HepG2 (cell line): ENCODE measurements around the gene GARS1.

Source experiments
- MYC ChIP-seq: sonication (generic); formaldehyde crosslinking; IDR thresholded peaks from 2 replicates; pipeline ENCODE4 v1.9.0; 2021; ENCODE audit warnings: missing genetic modification reagents, borderline replicate concordance
- POLR2A ChIP-seq, 2 experiments: IDR thresholded peaks; 2 replicates each; pipeline ENCODE4 v1.6.1; 2011; ENCODE audit warnings: low read depth in 2 of 2, low read length in 2 of 2, mild to moderate bottlenecking in 1 of 2, moderate library complexity in 1 of 2; ENCODE audit not compliant: insufficient read depth in 1 of 2
- SIN3A ChIP-seq: IDR thresholded peaks from 2 replicates; pipeline ENCODE4 v1.6.1; 2011; ENCODE audit warnings: low read depth, mild to moderate bottlenecking, control low read depth, low read length, borderline replicate concordance
- TAF1 ChIP-seq: sonication (generic); formaldehyde crosslinking; IDR thresholded peaks from 2 replicates; pipeline ENCODE4 v1.4.0; 2020; ENCODE audit warnings: missing genetic modification reagents
- ZEB1 ChIP-seq: IDR thresholded peaks from 2 replicates; pipeline ENCODE4 v1.6.1; 2012; ENCODE audit warnings: mild to moderate bottlenecking, low read depth, inconsistent platforms; ENCODE audit not compliant: insufficient replicate concordance
- ZNF143 ChIP-seq: sonication (generic); formaldehyde crosslinking; IDR thresholded peaks from 2 replicates; pipeline ENCODE4 v1.4.0; 2020; ENCODE audit warnings: missing genetic modification reagents
- ZNF619 ChIP-seq: sonication (generic); formaldehyde crosslinking; IDR thresholded peaks from 2 replicates; pipeline ENCODE4 v1.4.0; 2020; ENCODE audit warnings: mild to moderate bottlenecking, missing genetic modification reagents
- TF ChIP-seq, protein P1 (sequence below): sonication (generic); formaldehyde crosslinking; IDR thresholded peaks from 2 replicates; pipeline ENCODE4 v1.8.1; 2022; ENCODE audit warnings: low read depth, mild to moderate bottlenecking, missing genetic modification reagents
- TF ChIP-seq, protein P2 (sequence below): sonication (generic); formaldehyde crosslinking; IDR thresholded peaks from 2 replicates; pipeline ENCODE4 v1.4.0; 2020; ENCODE audit warnings: missing genetic modification reagents, borderline replicate concordance

DNA sequence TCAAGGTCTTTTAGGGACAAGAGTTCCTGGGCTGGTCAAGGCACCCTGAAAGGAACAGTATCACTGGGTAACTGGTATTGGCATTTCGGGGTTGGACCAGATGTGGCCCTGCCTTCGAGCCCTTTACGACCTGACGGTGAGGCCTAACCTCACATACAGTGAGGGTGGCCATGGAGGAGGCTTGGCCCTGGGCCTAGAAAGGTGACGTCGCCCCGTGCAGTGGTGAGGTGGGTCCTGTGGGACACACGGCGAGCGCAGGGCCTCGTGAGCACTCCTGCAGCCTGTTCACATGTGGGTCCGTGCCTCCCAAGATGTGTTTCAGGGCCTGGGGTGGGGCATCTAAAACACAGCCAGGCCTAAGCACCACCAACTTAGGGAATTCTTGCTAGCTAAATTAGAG, 51.5 kb downstream of the GARS1 start:
- TF ChIP-seq POLR2A (IDR thresholded peaks at IDR 0.05; ENCODE audit: insufficient read depth in 1 of 2, low read depth in 2 of 2, low read length in 2 of 2): no peak
- no peak for TF ChIP-seq TAF1
- TF ChIP-seq ZNF619 (CRISPR knock-in tag): no peak
- TF ChIP-seq MYC (CRISPR knock-in tag): no peak
- TF ChIP-seq SIN3A: no peak
- TF ChIP-seq ZEB1: no peak
- TF ChIP-seq, protein P1, sequence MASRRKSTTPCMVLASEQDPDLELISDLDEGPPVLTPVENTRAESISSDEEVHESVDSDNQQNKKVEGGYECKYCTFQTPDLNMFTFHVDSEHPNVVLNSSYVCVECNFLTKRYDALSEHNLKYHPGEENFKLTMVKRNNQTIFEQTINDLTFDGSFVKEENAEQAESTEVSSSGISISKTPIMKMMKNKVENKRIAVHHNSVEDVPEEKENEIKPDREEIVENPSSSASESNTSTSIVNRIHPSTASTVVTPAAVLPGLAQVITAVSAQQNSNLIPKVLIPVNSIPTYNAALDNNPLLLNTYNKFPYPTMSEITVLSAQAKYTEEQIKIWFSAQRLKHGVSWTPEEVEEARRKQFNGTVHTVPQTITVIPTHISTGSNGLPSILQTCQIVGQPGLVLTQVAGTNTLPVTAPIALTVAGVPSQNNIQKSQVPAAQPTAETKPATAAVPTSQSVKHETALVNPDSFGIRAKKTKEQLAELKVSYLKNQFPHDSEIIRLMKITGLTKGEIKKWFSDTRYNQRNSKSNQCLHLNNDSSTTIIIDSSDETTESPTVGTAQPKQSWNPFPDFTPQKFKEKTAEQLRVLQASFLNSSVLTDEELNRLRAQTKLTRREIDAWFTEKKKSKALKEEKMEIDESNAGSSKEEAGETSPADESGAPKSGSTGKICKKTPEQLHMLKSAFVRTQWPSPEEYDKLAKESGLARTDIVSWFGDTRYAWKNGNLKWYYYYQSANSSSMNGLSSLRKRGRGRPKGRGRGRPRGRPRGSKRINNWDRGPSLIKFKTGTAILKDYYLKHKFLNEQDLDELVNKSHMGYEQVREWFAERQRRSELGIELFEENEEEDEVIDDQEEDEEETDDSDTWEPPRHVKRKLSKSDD (CRISPR knock-in tag): no peak
- TF ChIP-seq, protein P2, sequence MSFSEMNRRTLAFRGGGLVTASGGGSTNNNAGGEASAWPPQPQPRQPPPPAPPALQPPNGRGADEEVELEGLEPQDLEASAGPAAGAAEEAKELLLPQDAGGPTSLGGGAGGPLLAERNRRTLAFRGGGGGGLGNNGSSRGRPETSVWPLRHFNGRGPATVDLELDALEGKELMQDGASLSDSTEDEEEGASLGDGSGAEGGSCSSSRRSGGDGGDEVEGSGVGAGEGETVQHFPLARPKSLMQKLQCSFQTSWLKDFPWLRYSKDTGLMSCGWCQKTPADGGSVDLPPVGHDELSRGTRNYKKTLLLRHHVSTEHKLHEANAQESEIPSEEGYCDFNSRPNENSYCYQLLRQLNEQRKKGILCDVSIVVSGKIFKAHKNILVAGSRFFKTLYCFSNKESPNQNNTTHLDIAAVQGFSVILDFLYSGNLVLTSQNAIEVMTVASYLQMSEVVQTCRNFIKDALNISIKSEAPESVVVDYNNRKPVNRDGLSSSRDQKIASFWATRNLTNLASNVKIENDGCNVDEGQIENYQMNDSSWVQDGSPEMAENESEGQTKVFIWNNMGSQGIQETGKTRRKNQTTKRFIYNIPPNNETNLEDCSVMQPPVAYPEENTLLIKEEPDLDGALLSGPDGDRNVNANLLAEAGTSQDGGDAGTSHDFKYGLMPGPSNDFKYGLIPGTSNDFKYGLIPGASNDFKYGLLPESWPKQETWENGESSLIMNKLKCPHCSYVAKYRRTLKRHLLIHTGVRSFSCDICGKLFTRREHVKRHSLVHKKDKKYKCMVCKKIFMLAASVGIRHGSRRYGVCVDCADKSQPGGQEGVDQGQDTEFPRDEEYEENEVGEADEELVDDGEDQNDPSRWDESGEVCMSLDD: no peak
- no peak for TF ChIP-seq ZNF143 (CRISPR knock-in tag)
